IPS-NIHi7 (cell line): ENCODE data around the gene RASSF3.
"Not testable (repeated sequence)": the region's sequence is repeated elsewhere in the genome, so short reads cannot be mapped to it uniquely, and the experiment has no call there.

ENCODE experiments used
- DNase-seq: peaks from one replicate; pipeline ENCODE4 v3.0.0; 2012; ENCODE audit warnings: mixed read lengths; ENCODE audit errors: extremely low spot score

RASSF3 gene

GRCh38 chr12:64633940-64634337 lies 23.6 kb downstream of the RASSF3 start:
- no peak for DNase-seq

GRCh38 chr12:64634508-64635092 lies 24.3 kb downstream of the RASSF3 start:
- no peak for DNase-seq

- DNase-seq = no peak
These were observed 25.2 kb downstream of the RASSF3 start for GRCh38 chr12:64635356-64635998.

DNA sequence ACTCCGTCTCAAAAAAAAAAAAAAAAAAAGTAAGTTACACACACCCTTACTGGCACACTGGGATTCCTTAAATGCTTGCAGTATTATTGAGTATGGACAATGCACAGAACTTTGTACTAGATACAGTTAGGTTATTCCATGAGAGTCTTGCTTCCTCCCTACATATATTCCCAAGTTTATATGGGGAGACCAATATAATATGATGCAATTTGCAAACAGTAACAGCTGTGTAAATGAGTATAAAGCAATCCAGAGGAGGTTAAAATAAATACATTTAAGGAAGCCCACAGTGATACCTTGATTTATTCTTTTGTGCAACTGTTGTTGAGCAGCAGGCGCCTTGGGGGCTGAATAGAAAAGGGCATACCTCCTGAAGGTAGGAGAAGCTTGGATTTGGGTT lies 26.6 kb downstream of the RASSF3 start:
- DNase-seq = no peak

- DNase-seq = no peak
These were observed 29.2 kb downstream of the RASSF3 start for GRCh38 chr12:64639466-64639865.

- DNase-seq = no peak
These were observed 36.0 kb downstream of the RASSF3 start for GRCh38 chr12:64646318-64646717.

DNA sequence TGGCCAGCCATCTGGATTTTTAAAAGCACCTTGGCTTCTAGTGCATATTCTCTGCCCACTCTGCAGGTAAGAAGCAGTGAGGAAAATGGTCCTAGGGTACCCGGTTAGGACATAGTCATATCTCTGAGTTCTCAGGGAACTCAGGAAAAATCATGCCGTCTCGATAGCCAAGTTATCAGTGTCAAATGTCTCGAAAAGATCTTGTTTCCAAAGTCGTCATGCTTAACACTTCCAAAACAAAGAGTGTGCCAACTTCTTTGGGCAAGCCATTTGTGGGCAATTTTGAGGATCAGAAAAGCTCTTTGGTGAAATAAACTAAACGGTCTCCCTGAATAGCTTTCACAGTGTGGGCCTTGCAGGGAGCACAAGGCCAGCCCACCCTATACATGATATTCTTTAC lies 39.2 kb downstream of the RASSF3 start:
- DNase-seq = no peak

- no peak for DNase-seq
These were observed 40.5 kb downstream of the RASSF3 start for GRCh38 chr12:64650762-64651161.

- DNase-seq = no peak
These were observed 42.1 kb downstream of the RASSF3 start for GRCh38 chr12:64652346-64652745.

- no peak for DNase-seq
These were observed 42.8 kb downstream of the RASSF3 start for GRCh38 chr12:64653123-64653522.

DNA sequence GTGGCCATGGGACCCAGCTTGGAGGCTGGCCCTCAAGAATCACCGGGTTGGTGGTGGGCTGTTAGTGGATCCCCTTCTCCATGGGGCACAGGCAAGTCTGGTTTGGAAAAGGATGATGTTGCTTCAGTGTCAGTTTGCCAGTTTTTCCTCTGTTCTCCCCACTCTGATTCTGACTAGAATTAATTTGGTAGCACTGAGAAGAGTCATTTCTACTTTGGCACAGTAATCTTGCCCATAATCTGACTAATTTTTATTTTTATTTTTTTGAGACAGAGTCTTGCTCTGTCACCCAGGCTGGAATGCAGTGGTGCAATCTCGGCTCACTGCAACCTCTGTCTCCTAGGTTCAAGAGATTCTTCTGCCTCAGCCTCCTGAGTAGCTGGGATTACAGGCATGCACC lies 43.6 kb downstream of the RASSF3 start:
- DNase-seq = not testable (repeated sequence)

DNA sequence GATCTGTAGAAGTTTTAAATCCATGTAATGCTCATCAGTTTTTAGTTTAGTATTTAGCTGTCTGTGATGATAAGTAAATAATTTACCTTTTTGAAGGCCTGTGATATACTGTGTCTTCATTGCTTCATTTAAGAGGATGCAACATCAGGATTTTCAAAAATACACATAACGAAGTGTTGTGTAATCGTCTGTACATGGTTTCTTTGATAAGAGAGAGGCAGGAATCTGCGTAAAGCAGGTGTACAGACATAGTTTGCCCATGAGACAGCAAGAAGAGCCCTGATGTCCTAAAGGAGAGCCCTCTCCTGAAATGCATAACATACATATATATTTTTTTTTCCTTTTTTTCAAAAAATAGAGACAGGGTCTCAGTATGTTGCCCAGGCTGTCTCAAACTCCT lies 44.8 kb downstream of the RASSF3 start:
- DNase-seq = no peak

DNA sequence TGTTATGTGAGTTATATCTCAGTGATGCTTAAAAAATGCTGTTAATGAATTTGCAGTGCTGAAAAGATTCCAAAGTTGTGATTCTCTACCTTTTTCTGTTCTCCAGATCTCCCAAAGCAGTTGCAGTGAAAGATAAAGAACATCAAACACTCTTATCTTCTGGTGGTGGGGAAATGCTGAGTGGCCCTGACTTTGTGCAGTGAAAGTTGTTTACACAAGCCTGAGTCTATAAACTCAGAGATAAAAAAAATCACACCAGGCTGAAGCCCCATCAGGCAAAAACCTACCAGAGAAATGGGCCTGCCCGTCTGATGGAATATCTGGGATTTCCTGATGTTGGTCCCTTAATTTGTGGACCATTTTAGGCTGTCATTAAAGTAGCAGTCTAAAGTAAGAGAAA lies 46.1 kb downstream of the RASSF3 start:
- no peak for DNase-seq

- no peak for DNase-seq
These were observed 48.7 kb downstream of the RASSF3 start for GRCh38 chr12:64658892-64659481.

- no peak for DNase-seq
These were observed 50.1 kb downstream of the RASSF3 start for GRCh38 chr12:64660237-64661018.

DNA sequence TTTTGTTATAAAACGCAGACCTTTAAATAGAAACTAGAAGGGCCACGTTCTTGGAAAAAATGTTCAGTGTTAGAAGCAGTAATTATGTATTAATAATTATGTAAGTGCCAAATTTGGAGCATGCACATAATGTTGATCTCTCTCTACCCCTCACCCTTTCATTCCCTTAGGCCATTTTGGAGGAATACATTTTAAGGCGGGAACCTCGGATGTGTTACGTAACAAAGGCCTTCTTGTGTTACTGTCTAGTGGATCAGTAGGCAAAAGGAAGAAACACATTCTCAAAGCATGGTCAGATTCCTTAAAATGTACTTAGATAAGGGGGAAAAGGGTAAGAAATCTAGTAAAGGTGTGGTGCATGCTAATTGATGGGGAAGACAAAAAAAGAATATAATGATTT lies 52.7 kb downstream of the RASSF3 start:
- DNase-seq = no peak

DNA sequence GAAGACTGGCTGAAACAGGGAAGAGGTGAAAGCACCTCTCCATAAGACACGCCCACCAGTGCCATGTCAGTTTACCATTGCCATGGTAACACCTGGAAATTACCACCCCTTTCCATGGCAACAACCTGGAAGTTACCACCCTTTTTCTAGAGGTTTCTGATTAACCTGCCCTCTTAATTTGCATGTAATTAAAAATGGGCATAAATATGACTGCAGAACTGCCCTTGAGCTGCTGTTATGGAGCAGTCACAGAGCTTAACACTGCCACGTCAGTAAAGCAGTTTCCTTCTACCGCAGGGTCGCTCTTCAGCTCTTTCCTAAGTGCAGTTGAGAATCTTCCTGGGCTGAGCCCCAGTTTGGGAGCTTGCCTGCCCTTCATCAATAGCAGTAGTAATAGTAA lies 55.2 kb downstream of the RASSF3 start:
- no peak for DNase-seq

GRCh38 chr12:64666054-64666914 lies 56.0 kb downstream of the RASSF3 start:
- no peak for DNase-seq

- no peak for DNase-seq
These were observed 57.5 kb downstream of the RASSF3 start for GRCh38 chr12:64667793-64668192.

GRCh38 chr12:64669270-64669842 lies 59.1 kb downstream of the RASSF3 start:
- no peak for DNase-seq

DNA sequence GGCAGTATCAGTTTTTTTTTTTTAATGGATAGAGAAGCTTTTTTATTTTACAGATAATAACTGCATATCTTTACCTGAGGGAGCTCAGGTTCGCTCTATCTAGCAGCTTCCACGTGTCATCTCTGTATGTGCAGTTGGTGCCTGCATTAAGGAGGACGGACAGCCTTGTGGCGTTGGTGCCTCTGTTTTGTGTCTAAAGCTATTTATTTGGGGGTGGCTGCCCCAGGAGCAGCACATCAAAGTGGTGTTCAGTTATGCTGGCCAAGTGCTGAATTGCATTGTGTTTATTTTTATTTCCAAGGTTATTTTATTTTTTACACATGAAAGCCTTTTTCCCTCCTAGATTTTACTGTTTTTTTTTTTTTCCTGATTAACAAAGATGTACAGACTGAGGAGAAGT lies 59.7 kb downstream of the RASSF3 start:
- DNase-seq = no peak
